Peyer's patch (tissue), 4 donors: ENCODE measurements around the gene GLIS2.

Experiments
- CTCF ChIP-seq, 6 experiments: fragments of 450-650 bp in 4 of 6; fragments of 200-600 bp in 2 of 6; sonication (generic) in 1 of 6; IDR thresholded peaks; one replicate each; pipeline ENCODE4 v1.5.1; 2017 to 2019; ENCODE audit warnings: antibody characterized with exemption in 6 of 6, mild to moderate bottlenecking in 3 of 6, moderate library complexity in 1 of 6
- POLR2A ChIP-seq, 2 donors: fragments of 450-650 bp; IDR thresholded peaks; one replicate each; pipeline ENCODE4 v1.5.1; 2017; ENCODE audit warnings: antibody characterized with exemption in 2 of 2, mild to moderate bottlenecking in 2 of 2, moderate library complexity in 2 of 2

- TF ChIP-seq CTCF (IDR thresholded peaks at IDR 0.05) (no peak), POLR2A (IDR thresholded peaks at IDR 0.05) (no peak)
These were observed 21.1 kb downstream of the GLIS2 start for GRCh38 chr16:4336701-4337539.
